GM10248 (cell line): ENCODE measurements around the gene VRK1.

Experiments
- CTCF ChIA-PET: fragments of 300-600 bp; sonication (Branson Sonifier 250); formaldehyde crosslinking; extraction: SDS; loops from one replicate; lab custom pipeline; 2021; ENCODE audit warnings: antibody characterized with exemption; lab: Yijun Ruan, JAX
- POLR2A ChIA-PET: fragments of 350-650 bp; sonication (Branson Sonifier 250); formaldehyde crosslinking; extraction: SDS; loops from one replicate; lab custom pipeline; 2020; ENCODE audit warnings: antibody characterized with exemption; lab: Yijun Ruan, JAX
- DNase-seq: peaks from one replicate; pipeline ENCODE4 v3.0.0; 2012; ENCODE audit errors: extremely low spot score
- CTCF ChIP-seq: IDR thresholded peaks from 2 replicates; pipeline ENCODE4 v1.5.1; 2012; ENCODE audit warnings: mild to moderate bottlenecking, low read depth; ENCODE audit errors: extremely low read depth, missing control alignments, control extremely low read depth

VRK1 gene

GRCh38 chr14:96783915-96784224 is 13.3 kb upstream of the VRK1 start:
- POLR2A ChIA-PET: no interaction called here
- DNase-seq: no peak
- CTCF ChIA-PET: no interaction called here
- no peak for TF ChIP-seq CTCF

- POLR2A ChIA-PET: no interaction called here
- CTCF ChIA-PET: no interaction called here
- no peak for DNase-seq
- TF ChIP-seq CTCF: no peak
Measured at GRCh38 chr14:96790186-96790585, 7.0 kb upstream of the VRK1 start.

- no peak for DNase-seq
- ChIA-PET CTCF (no interaction called here), POLR2A (no interaction called here)
- no peak for TF ChIP-seq CTCF
Measured at GRCh38 chr14:96790706-96791105, 6.5 kb upstream of the VRK1 start.

- CTCF ChIA-PET: interaction anchor here (1.4 kb wide), 1 partner anchor 12 kb away, joined by 10 read pairs; no protein-coding TSS in a partner anchor
Measured at GRCh38 chr14:96792003-96792402, 5.2 kb upstream of the VRK1 start.

GRCh38 chr14:96792591-96792990 is 4.6 kb upstream of the VRK1 start:
- ChIA-PET POLR2A (no interaction called here), CTCF (interaction anchor here (1.4 kb wide), 1 partner anchor 13 kb away, joined by 10 read pairs; no protein-coding TSS in a partner anchor)
- no peak for TF ChIP-seq CTCF
- DNase-seq: no peak

More at GRCh38 chr14:96792003-96792402, 5.2 kb upstream of the VRK1 start:
- POLR2A ChIA-PET: no interaction called here
- no peak for DNase-seq
- no peak for TF ChIP-seq CTCF

- POLR2A ChIA-PET: no interaction called here
- CTCF ChIA-PET: no interaction called here
- no peak for TF ChIP-seq CTCF
- DNase-seq: no peak
Measured at GRCh38 chr14:96793547-96793946, 3.6 kb upstream of the VRK1 start.
